Sigmoid colon (tissue), 4 donors: Measurements from ENCODE around the gene GPC3.

ENCODE experiments used
- EP300 ChIP-seq, 4 donors: sonication (generic); formaldehyde crosslinking; IDR thresholded peaks; one replicate each; pipeline ENCODE4 v1.6.1; 2017; ENCODE audit warnings: antibody characterized with exemption in 4 of 4
- POLR2A ChIP-seq, 2 donors: fragments of 450-650 bp; IDR thresholded peaks; one replicate each; pipeline ENCODE4 v1.6.1; 2016; ENCODE audit warnings: antibody characterized with exemption in 2 of 2, mild to moderate bottlenecking in 2 of 2, moderate library complexity in 2 of 2
- POLR2AphosphoS5 ChIP-seq, 4 donors: sonication (generic); formaldehyde crosslinking; IDR thresholded peaks; one replicate each; pipeline ENCODE4 v1.6.1; 2017; ENCODE audit warnings: antibody characterized with exemption in 4 of 4
- TF ChIP-seq, protein P1 (sequence below), 4 experiments: fragments of 450-650 bp in 3 of 4; fragments of 200-600 bp in 1 of 4; IDR thresholded peaks; one replicate each; pipeline ENCODE4 v1.5.1; 2016 to 2019; ENCODE audit warnings: antibody characterized with exemption in 4 of 4, mild to moderate bottlenecking in 3 of 4, moderate library complexity in 2 of 4

DNA sequence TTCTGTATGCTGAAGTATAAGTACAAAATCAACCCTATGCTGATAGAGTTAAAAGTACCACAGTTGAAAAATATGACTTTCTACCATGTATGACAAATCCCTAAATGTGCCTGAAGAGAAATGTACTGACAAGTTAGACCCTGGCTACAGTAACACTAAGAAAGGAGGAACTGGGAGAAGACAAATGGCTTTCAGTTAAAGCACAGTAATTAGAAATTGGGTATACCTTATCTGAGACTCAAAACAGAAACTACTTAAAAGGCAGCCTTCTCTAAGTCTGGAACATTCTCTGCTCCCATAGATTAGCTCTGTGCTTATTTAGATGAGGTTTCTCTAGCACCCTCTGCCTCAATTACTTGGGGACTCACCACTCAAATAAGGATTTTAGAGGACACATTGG lies 189.1 kb downstream of the GPC3 start:
- TF ChIP-seq, protein P1, sequence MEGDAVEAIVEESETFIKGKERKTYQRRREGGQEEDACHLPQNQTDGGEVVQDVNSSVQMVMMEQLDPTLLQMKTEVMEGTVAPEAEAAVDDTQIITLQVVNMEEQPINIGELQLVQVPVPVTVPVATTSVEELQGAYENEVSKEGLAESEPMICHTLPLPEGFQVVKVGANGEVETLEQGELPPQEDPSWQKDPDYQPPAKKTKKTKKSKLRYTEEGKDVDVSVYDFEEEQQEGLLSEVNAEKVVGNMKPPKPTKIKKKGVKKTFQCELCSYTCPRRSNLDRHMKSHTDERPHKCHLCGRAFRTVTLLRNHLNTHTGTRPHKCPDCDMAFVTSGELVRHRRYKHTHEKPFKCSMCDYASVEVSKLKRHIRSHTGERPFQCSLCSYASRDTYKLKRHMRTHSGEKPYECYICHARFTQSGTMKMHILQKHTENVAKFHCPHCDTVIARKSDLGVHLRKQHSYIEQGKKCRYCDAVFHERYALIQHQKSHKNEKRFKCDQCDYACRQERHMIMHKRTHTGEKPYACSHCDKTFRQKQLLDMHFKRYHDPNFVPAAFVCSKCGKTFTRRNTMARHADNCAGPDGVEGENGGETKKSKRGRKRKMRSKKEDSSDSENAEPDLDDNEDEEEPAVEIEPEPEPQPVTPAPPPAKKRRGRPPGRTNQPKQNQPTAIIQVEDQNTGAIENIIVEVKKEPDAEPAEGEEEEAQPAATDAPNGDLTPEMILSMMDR (IDR thresholded peaks at IDR 0.05) = no peak
- no peak for TF ChIP-seq EP300 (IDR thresholded peaks at IDR 0.05)
- no peak for TF ChIP-seq POLR2AphosphoS5 (IDR thresholded peaks at IDR 0.05)
- TF ChIP-seq POLR2A (IDR thresholded peaks at IDR 0.05) = no peak
